ENCODE data around the gene ATP6V0E1.
"Not testable (repeated sequence)": the region's sequence is repeated elsewhere in the genome, so short reads cannot be mapped to it uniquely, and the experiment has no call there.

The ATP6V0E1 gene

GRCh38 chr5:173065155-173065554, 81.6 kb downstream of the ATP6V0E1 start:
- Histone ChIP-seq H2AFZ (ENCODE audit: low read depth) (no peak overlapping the region), H4K20me1 (ENCODE audit: insufficient read depth) (no peaks in the 10 kb centered on the region), H3K27ac (no peak overlapping the region), H3K27me3 (ENCODE audit: insufficient read depth, low read depth) (no peaks in the 10 kb centered on the region), H3K36me3 (ENCODE audit: insufficient read depth) (no peaks in the 10 kb centered on the region), H3K9ac (no peak overlapping the region), H3K4me1 (ENCODE audit: low read depth, poor library complexity, severe bottlenecking) (no peaks in the 10 kb centered on the region), H3K79me2 (ENCODE audit: insufficient read depth, low read depth) (no peaks in the 10 kb centered on the region), H3K4me2 (no peak overlapping the region), H3K4me3 (IDR thresholded peaks at IDR 0.05; ENCODE audit: insufficient read depth, low read depth, low read length) (no peak overlapping the region)
- TF ChIP-seq CTCF (conservative IDR thresholded peaks at IDR 0.05; ENCODE audit: low read depth, low read length) = no peak

- H3K4me1 ChIP-seq (ENCODE audit: low read depth, poor library complexity, severe bottlenecking) = no peaks in the 10 kb centered on the region
- TF ChIP-seq CTCF (conservative IDR thresholded peaks at IDR 0.05; ENCODE audit: low read depth, low read length) = no peak
- H3K79me2 ChIP-seq (ENCODE audit: insufficient read depth, low read depth) = no peaks in the 10 kb centered on the region
- H3K36me3 ChIP-seq (ENCODE audit: insufficient read depth) = no peaks in the 10 kb centered on the region
- no peaks in the 10 kb centered on the region for H3K27me3 ChIP-seq (ENCODE audit: insufficient read depth, low read depth)
- H3K9ac ChIP-seq = no peak overlapping the region
- no peak overlapping the region for H3K4me3 ChIP-seq (IDR thresholded peaks at IDR 0.05; ENCODE audit: insufficient read depth, low read depth, low read length)
- no peak overlapping the region for H3K27ac ChIP-seq
- no peak overlapping the region for H2AFZ ChIP-seq (ENCODE audit: low read depth)
- H3K4me2 ChIP-seq = no peak overlapping the region
- no peaks in the 10 kb centered on the region for H4K20me1 ChIP-seq (ENCODE audit: insufficient read depth)
These were observed 86.1 kb downstream of the ATP6V0E1 start for GRCh38 chr5:173069671-173070070.

GRCh38 chr5:173075137-173075843, 91.7 kb downstream of the ATP6V0E1 start:
- Histone ChIP-seq H3K27me3 (ENCODE audit: insufficient read depth, low read depth) (no peaks in the 10 kb centered on the region), H3K9ac (no peak overlapping the region)
- TF ChIP-seq CTCF (conservative IDR thresholded peaks at IDR 0.05; ENCODE audit: low read depth, low read length) = no peak

GRCh38 chr5:173075970-173076369, 92.4 kb downstream of the ATP6V0E1 start:
- no peaks in the 10 kb centered on the region for H3K4me1 ChIP-seq (ENCODE audit: low read depth, poor library complexity, severe bottlenecking)
- no peaks in the 10 kb centered on the region for H3K27me3 ChIP-seq (ENCODE audit: insufficient read depth, low read depth)
- H3K9ac ChIP-seq = no peak overlapping the region
- no peak overlapping the region for H3K27ac ChIP-seq
- no peaks in the 10 kb centered on the region for H3K36me3 ChIP-seq (ENCODE audit: insufficient read depth)
- no peaks in the 10 kb centered on the region for H4K20me1 ChIP-seq (ENCODE audit: insufficient read depth)
- no peak overlapping the region for H3K4me3 ChIP-seq (IDR thresholded peaks at IDR 0.05; ENCODE audit: insufficient read depth, low read depth, low read length)
- H3K79me2 ChIP-seq (ENCODE audit: insufficient read depth, low read depth) = no peaks in the 10 kb centered on the region
- no peak overlapping the region for H3K4me2 ChIP-seq
- no peak overlapping the region for H2AFZ ChIP-seq (ENCODE audit: low read depth)
- no peak for TF ChIP-seq CTCF (conservative IDR thresholded peaks at IDR 0.05; ENCODE audit: low read depth, low read length)

More at GRCh38 chr5:173075137-173075843, 91.7 kb downstream of the ATP6V0E1 start:
- Histone ChIP-seq H3K36me3 (ENCODE audit: insufficient read depth) (no peaks in the 10 kb centered on the region), H3K27ac (no peak overlapping the region), H2AFZ (ENCODE audit: low read depth) (no peak overlapping the region), H3K4me2 (no peak overlapping the region), H3K4me3 (IDR thresholded peaks at IDR 0.05; ENCODE audit: insufficient read depth, low read depth, low read length) (no peak overlapping the region), H3K4me1 (ENCODE audit: low read depth, poor library complexity, severe bottlenecking) (no peaks in the 10 kb centered on the region), H3K79me2 (ENCODE audit: insufficient read depth, low read depth) (no peaks in the 10 kb centered on the region), H4K20me1 (ENCODE audit: insufficient read depth) (no peaks in the 10 kb centered on the region)

GRCh38 chr5:173076471-173076870, 92.9 kb downstream of the ATP6V0E1 start:
- H3K36me3 ChIP-seq (ENCODE audit: insufficient read depth); H4K20me1 ChIP-seq (ENCODE audit: insufficient read depth); H3K27me3 ChIP-seq (ENCODE audit: insufficient read depth, low read depth); H2AFZ ChIP-seq (ENCODE audit: low read depth); H3K9ac ChIP-seq; H3K4me2 ChIP-seq; H3K79me2 ChIP-seq (ENCODE audit: insufficient read depth, low read depth); H3K4me3 ChIP-seq (IDR thresholded peaks at IDR 0.05; ENCODE audit: insufficient read depth, low read depth, low read length); H3K27ac ChIP-seq; H3K4me1 ChIP-seq (ENCODE audit: low read depth, poor library complexity, severe bottlenecking): not testable (repeated sequence)

Data from KMS-11 (cell line).